OCI-M2 (cell line): Measurements from ENCODE around the gene ITPR1.

Source experiments
- DNase-seq: peaks from one replicate; lab custom pipeline; 2025; ENCODE audit not compliant: unreplicated experiment; lab: John Stamatoyannopoulos, UW

Gene ITPR1

DNA sequence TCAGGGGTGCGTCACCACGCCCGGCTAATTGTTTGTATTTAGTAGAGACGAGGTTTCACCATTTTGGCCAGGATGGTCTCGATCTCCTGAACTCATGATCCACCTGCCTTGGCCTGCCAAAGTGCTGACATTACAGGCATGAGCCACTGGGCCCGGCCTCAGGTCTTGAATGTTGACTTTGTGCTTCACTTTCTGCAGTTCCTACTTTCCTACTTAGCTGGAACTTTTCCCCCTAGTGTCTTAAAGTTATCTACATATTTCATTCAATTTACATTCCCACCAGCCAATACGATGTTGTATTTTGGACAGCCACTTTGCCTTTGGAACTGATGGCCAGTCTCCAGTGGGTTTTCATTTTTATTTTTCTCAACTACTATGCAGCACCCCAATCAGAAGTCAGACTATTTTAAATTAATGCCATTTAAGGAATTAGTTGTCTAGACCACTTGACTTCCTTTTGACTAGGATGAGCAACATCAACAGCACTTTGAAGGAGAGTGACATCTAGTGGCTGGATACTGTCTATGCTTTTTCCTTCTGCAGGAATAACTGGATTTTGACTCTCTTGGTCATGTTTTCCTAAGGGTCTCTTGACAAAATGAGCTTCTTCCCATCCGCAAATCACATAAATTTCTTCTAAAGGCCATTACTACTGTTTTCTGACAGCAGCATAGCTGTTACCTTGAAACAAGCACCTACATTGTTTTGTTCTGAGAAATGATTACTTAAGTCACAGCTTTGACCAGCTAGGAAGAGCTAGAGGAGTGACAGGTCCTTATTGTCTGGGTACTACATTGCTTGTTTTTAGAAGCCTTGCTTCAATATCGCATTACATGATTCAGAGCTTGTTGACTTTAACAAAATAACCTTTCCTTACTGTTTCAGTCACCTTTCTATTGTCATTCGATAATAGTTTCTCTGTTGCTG lies 140.2 kb downstream of the ITPR1 start:
- peak; percentile 18 for DNase-seq

- no peak for DNase-seq
Observed at GRCh38 chr3:4634894-4635293, 141.7 kb downstream of the ITPR1 start.

DNA sequence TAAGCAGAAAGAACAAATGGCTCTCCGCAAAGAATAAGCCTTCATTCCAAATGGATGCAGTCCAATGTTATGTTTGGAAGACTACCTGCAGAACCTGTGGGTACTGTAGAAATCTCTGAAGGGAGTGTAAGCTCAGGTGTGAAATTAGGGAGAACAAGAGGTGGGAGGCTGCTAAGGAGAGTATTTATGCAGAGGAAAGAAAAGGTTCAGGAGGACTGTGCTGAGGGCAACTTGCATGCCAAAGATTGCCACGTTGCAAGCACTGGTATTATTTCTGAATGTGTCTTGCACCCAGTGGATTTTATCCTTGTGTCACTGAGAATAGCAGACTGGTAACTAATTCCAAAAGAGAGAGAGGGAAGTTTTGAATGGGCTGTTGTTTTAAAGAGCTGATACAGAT lies 144.1 kb downstream of the ITPR1 start:
- no peak for DNase-seq

GRCh38 chr3:4641863-4642563 lies 148.9 kb downstream of the ITPR1 start:
- no peak for DNase-seq

DNA sequence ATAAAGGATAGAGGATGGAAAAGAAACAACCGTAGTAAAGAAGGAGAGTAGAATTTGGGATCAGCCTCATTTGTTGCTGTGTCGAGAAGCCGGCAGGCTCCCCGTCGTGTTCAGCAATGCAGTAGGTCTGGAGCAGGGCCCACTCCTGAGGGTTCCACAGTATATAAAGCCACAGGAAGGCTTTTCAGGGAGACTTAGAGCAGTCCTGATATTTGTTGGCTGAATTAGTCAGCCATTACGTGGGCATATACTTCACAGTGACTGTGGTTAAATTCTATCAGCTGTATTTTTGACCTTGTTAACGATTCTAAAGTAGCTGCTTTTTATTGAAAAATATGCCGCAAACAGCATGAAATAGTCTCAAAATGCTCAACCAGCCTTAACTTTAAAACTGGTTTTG lies 149.5 kb downstream of the ITPR1 start:
- no peak for DNase-seq

DNA sequence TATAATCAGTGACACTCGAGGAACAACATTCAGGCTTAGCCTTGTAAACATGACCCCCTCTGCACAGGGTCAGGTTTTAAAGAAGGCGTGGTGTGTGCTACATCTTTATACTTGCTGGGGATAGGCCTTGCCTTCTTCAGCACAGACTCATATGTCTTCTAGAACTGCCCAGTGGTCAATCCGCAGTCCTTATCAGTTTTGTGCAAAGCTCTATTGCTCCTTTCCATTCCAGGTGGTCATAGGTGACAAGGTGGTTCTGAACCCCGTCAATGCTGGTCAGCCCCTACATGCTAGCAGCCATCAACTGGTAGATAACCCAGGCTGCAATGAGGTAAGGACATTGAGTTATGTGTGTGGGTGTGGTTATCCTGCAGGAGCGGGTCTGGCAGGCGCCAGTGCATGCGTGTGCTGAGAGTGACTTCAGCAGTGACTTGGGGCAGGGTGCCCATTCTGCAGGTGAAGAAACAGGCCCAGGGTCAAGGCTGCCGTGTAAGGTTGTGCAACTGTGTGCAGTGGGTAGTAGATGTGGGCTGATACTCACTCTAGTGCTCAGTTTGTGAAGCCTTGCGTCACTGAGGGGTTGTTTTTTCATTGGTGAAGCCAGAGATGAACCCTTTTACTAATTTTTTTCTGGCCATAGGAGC lies 150.9 kb downstream of the ITPR1 start:
- DNase-seq: no peak

DNA sequence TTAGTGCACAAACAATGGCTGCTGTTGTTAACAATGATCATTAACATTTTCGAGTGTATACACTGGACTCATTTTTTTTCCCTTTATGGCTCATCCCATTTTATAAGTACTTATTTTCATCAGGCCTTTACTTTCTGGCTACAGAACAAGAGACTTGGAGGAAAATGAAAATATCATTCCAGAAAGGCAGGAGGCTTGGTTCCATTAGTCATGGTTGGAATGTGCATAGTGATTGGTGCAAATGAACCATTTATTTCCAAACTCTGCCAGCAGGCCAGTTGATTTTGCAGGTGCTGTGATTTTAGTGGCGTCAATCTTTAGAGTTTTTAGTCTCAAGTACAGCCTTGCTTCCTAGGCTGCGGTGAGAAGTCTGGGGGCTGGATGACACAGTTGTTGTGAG lies 151.8 kb downstream of the ITPR1 start:
- no peak for DNase-seq

DNA sequence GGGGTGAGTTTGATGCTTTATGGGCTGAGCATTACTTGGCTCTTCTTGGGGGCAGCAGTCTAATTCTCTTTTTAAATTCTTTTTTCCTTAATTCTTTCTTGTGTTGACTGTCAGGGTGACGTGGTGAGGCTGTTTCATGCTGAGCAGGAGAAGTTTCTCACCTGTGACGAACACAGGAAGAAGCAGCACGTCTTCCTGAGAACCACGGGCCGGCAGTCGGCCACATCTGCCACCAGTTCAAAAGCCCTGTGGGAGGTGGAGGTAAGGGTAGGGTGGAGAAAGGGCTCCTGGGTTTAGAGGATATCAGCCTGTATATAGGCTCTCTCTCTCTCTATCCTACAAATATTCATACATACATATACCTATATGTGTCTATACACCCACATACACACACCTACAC lies 152.3 kb downstream of the ITPR1 start:
- DNase-seq: no peak

- DNase-seq: no peak
Observed at GRCh38 chr3:4647411-4647810, 154.3 kb downstream of the ITPR1 start.

- no peak for DNase-seq
Observed at GRCh38 chr3:4655145-4656045, 162.2 kb downstream of the ITPR1 start.

DNA sequence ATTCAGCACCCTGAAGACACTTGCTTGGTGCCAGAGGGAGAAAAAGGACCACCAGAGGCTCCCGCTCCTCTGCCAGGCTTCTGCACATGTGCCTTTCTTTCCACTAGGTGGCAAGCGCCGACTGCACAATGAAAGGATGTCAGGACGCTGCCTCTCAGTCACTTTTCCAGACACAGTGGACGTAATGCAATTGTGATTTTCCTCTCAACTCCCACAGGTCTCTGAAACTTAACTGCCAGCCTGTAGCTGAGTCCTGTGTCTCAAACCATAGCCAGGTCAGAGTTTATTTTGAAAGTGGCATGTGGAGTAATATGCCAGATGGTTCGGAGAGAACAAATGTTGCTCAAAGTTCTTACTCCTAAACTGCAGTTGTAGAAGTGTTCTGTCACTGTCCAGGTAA lies 162.9 kb downstream of the ITPR1 start:
- no peak for DNase-seq

- no peak for DNase-seq
Observed at GRCh38 chr3:4656626-4657328, 163.6 kb downstream of the ITPR1 start.

DNA sequence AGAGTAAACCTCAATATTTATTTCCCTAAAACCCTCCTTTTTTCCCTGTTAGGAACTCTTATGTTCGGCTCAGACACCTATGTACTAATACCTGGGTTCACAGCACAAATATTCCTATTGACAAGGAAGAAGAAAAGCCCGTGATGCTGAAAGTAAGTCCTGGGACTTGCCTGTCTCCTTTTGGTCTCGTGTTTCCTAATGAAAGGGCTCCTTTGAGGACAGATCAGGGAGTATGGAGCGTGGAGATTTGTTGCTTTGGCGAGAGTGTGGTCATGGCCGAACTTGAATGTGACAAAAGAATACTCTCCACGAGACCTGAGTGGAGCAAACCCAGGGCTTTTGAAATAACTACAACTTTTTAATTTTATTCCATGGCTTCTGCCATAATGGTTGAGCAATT lies 167.8 kb downstream of the ITPR1 start:
- no peak for DNase-seq

DNA sequence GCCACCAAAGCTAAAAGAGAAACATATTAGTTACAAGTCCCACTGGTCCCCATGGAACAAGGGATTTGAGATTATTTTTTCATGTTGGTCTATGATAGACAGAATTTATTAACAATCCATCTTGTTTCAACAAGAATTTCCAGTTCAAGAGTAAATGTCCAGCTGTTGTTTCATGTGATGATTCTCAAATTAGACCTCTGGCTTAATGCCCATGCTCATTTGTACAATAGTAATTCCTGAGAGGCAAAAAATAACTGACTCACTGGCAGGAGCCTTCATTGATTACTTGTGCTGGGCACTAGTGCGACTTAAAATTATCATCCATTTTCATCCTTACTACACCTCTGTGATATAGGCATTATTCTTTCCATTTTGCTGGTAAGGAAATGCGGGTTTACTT lies 171.3 kb downstream of the ITPR1 start:
- DNase-seq: no peak

GRCh38 chr3:4665197-4665596 lies 172.0 kb downstream of the ITPR1 start:
- no peak for DNase-seq

DNA sequence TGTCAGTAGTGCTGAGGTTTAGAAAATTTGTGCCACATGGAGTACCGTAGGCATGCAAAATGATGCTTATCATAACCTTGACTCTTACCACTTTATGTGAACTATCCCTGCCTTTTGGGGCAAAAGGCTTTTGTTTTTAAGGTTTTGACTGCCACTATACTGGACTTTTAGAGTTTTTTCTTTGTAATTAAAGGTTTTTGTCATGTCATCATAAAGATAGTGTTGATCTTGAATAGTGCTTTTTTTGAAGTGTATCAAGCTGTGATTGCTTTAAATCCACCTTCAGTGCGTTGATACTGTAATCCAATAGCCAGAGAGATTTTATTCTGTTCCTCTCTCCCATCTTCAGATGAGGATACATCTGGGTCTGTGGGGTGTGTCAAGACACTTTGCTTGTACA lies 172.9 kb downstream of the ITPR1 start:
- no peak for DNase-seq

- no peak for DNase-seq
Observed at GRCh38 chr3:4670352-4670751, 177.2 kb downstream of the ITPR1 start.

DNA sequence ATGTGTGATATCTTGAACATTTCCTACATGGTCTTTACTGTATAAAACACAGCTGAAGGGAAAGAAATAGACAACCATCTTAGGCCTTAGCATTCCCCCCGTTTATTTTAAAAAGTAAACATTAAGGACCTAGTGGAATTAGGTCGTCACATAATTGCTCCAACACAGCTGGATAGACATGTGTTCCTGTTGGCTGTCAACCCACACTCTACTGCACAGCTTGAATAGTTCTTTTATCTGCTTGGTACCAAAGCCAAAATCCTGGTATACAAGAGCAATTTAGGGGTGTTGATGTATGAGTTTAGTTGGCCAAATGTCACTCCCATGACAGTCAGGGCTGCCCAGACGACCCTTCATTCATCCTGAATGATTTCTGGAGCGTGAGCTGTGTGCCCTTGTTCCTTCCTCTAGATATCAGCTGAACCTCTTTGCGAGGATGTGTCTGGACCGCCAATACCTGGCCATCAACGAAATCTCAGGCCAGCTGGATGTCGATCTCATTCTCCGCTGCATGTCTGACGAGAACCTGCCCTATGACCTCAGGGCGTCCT lies 179.7 kb downstream of the ITPR1 start:
- no peak for DNase-seq

GRCh38 chr3:4674216-4674615 lies 181.1 kb downstream of the ITPR1 start:
- no peak for DNase-seq

DNA sequence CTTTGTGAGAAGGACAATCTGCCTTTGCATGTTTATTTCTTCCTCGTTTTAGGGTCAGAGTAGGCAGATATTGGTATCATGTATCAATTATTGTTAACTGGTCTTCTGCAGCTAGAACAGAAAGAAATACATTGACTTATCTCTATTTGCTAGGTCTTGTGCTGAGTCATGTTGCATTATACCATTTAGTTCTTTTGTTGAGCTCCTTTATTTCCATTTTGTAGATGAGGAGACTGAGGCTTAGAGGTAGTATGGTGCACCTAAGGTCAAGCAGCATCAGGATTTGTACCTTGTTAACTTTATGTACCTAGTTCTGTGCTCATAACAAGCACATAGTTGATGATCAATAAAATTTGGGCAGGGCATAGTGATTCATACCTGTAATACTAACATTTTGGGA lies 182.6 kb downstream of the ITPR1 start:
- DNase-seq: no peak
